ENCODE data around the gene KRTAP5-6.

The KRTAP5-6 gene

GRCh38 chr11:1734641-1735081 lies 37.7 kb downstream of the KRTAP5-6 start:
- DNase-seq, result no peak

- no peak for DNase-seq
Measured at GRCh38 chr11:1735271-1735670, 38.3 kb downstream of the KRTAP5-6 start.

GRCh38 chr11:1736447-1736992 lies 39.5 kb downstream of the KRTAP5-6 start:
- no peak for DNase-seq

GRCh38 chr11:1737080-1737757 lies 40.2 kb downstream of the KRTAP5-6 start:
- no peak for DNase-seq

GRCh38 chr11:1738380-1738779 lies 41.4 kb downstream of the KRTAP5-6 start:
- no peak for DNase-seq

- no peak for DNase-seq
Measured at GRCh38 chr11:1739576-1739975, 42.6 kb downstream of the KRTAP5-6 start.

GRCh38 chr11:1740786-1741530 lies 44.0 kb downstream of the KRTAP5-6 start:
- DNase-seq, result no peak

- DNase-seq, result no peak
Measured at GRCh38 chr11:1741741-1742140, 44.7 kb downstream of the KRTAP5-6 start.

GRCh38 chr11:1742371-1742770 lies 45.4 kb downstream of the KRTAP5-6 start:
- no peak for DNase-seq

GRCh38 chr11:1742869-1743584 lies 46.0 kb downstream of the KRTAP5-6 start:
- DNase-seq, result no peak

GRCh38 chr11:1743585-1744136 lies 46.7 kb downstream of the KRTAP5-6 start:
- no peak for DNase-seq

- DNase-seq, result no peak
Measured at GRCh38 chr11:1744137-1744886, 47.3 kb downstream of the KRTAP5-6 start.

GRCh38 chr11:1744891-1745700 lies 48.1 kb downstream of the KRTAP5-6 start:
- DNase-seq, result no peak

GRCh38 chr11:1745701-1746320 lies 48.8 kb downstream of the KRTAP5-6 start:
- no peak for DNase-seq

- DNase-seq, result no peak
Measured at GRCh38 chr11:1746511-1746931, 49.5 kb downstream of the KRTAP5-6 start.

- DNase-seq, result no peak
Measured at GRCh38 chr11:1746956-1747752, 50.2 kb downstream of the KRTAP5-6 start.
